ENCODE results near the gene SLC15A3. TPM values are rescaled to one million over a fixed set of nuclear protein-coding genes. Genes with fewer than 3 reads are reported as not detected.

SLC15A3 gene
- total RNA-seq, 1 experiment from 2014 or later, result 8.7 TPM

- in situ Hi-C loops (cut with HindIII; ENCODE audit: low pct_unique_long_range_greater_than_20kb, low sequenced_read_pairs) (no loop called here), intact Hi-C loops (cut with micrococcal nuclease; ENCODE audit: unreplicated experiment) (no loop called here)
- Histone ChIP-seq H3K36me3 (ENCODE audit: control insufficient read depth, insufficient read depth, low read length) (no peaks in the 10 kb centered on the region; the same call in 1 of the 2 replicates), H3K4me1 (ENCODE audit: control insufficient read depth, insufficient read depth, low read length) (no peaks in the 10 kb centered on the region), H3K4me3 (ENCODE audit: low read depth in 2 of 2, low read length in 2 of 2) (no peak overlapping the region), H3K27me3 (ENCODE audit: control insufficient read depth, insufficient read depth, low read length) (no peaks in the 10 kb centered on the region), H3K9me3 (ENCODE audit: control insufficient read depth, insufficient read depth, low read depth, low read length) (no peaks in the 10 kb centered on the region), H3K27ac (ENCODE audit: low read length) (no peak overlapping the region)
- DNase-seq (ENCODE audit: low read depth, low spot score) (no peak), ATAC-seq (no peak)
- POLR2A ChIA-PET, result no interaction called here
- CTCF ChIA-PET, result interaction anchor here (0.5 kb wide), 1 partner anchor 11 kb away, joined by 3 read pairs; no protein-coding TSS in a partner anchor
- no TSS peak for BruUV-seq (replicated peaks)
- TF ChIP-seq TCF7L2 (IDR thresholded peaks at IDR 0.05; ENCODE audit: low read depth, low read length), result no peak
- TF ChIP-seq REST (IDR thresholded peaks at IDR 0.05; ENCODE audit: insufficient read depth in 1 of 2, low read depth in 2 of 2, low read length in 1 of 2), result no peak
Measured at GRCh38 chr11:60931917-60932316, 20.1 kb downstream of the SLC15A3 start.

GRCh38 chr11:60930394-60930793 lies 21.6 kb downstream of the SLC15A3 start:
- no peak overlapping the region for H3K27ac ChIP-seq (ENCODE audit: low read length)
- H3K4me3 ChIP-seq (ENCODE audit: low read depth in 2 of 2, low read length in 2 of 2), result no peak overlapping the region
- in situ Hi-C loops (cut with HindIII; ENCODE audit: low pct_unique_long_range_greater_than_20kb, low sequenced_read_pairs) (no loop called here), intact Hi-C loops (cut with micrococcal nuclease; ENCODE audit: unreplicated experiment) (no loop called here)
- H3K27me3 ChIP-seq (ENCODE audit: control insufficient read depth, insufficient read depth, low read length), result no peaks in the 10 kb centered on the region
- no peaks in the 10 kb centered on the region; the same call in 1 of the 2 replicates for H3K36me3 ChIP-seq (ENCODE audit: control insufficient read depth, insufficient read depth, low read length)
- no peak for TF ChIP-seq CTCF (IDR thresholded peaks at IDR 0.05)
- TF ChIP-seq POLR2AphosphoS5 (IDR thresholded peaks at IDR 0.05; ENCODE audit: low read depth, low read length), result no peak
- no peak for TF ChIP-seq SIN3A (IDR thresholded peaks at IDR 0.05; ENCODE audit: borderline replicate concordance, insufficient read depth, low read depth, low read length)
- no peak for TF ChIP-seq REST (IDR thresholded peaks at IDR 0.05; ENCODE audit: insufficient read depth in 1 of 2, low read depth in 2 of 2, low read length in 1 of 2)
- no peak for TF ChIP-seq TCF7L2 (IDR thresholded peaks at IDR 0.05; ENCODE audit: low read depth, low read length)
- no TSS peak for BruUV-seq (replicated peaks)
- H3K9me3 ChIP-seq (ENCODE audit: control insufficient read depth, insufficient read depth, low read depth, low read length), result no peaks in the 10 kb centered on the region
- ChIA-PET POLR2A (no interaction called here), CTCF (no interaction called here)
- no peak for DNase-seq (ENCODE audit: low read depth, low spot score)
- H3K4me1 ChIP-seq (ENCODE audit: control insufficient read depth, insufficient read depth, low read length), result peaks cover 6% of the 10 kb centered on the region
- ATAC-seq, result no peak

Data from Panc1 (cell line).